ENCODE data around the gene NXPH3.

DNA sequence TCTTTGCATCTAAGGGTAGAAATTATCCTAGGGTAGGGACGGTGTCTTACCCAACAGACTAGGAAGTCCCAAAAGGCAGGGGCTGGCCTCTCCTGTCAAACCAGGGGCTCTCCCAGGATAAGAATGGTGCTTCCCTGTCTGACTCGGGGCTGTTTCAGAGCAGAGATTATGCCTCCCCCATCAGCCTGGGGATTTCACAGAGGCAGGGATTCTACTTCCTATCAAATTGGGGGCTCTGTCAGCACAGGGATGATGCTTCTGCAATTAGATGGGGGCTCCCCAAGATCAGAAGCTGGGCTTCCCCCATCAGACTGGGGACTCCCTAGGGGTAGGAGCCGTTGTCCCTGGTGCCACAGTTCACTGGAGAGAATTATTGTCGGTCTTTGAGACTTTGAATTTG is 2.3 kb downstream of the NXPH3 start:
- TF ChIP-seq, protein P1, sequence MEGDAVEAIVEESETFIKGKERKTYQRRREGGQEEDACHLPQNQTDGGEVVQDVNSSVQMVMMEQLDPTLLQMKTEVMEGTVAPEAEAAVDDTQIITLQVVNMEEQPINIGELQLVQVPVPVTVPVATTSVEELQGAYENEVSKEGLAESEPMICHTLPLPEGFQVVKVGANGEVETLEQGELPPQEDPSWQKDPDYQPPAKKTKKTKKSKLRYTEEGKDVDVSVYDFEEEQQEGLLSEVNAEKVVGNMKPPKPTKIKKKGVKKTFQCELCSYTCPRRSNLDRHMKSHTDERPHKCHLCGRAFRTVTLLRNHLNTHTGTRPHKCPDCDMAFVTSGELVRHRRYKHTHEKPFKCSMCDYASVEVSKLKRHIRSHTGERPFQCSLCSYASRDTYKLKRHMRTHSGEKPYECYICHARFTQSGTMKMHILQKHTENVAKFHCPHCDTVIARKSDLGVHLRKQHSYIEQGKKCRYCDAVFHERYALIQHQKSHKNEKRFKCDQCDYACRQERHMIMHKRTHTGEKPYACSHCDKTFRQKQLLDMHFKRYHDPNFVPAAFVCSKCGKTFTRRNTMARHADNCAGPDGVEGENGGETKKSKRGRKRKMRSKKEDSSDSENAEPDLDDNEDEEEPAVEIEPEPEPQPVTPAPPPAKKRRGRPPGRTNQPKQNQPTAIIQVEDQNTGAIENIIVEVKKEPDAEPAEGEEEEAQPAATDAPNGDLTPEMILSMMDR (IDR thresholded peaks at IDR 0.05; ENCODE audit: borderline replicate concordance, extremely low read depth, low read length, poor library complexity, severe bottlenecking): no peak
- no peak for TF ChIP-seq EZH2 (IDR thresholded peaks at IDR 0.05; ENCODE audit: borderline replicate concordance, low read depth, low read length, severe bottlenecking)

Data from DND-41 (cell line).